Smooth muscle cell (in vitro differentiated cells): ENCODE data around the gene KRTAP10-10. TPM values are rescaled to one million over a fixed set of nuclear protein-coding genes. Genes with fewer than 3 reads are reported as not detected.
"Not testable (repeated sequence)": the region's sequence is repeated elsewhere in the genome, so short reads cannot be mapped to it uniquely, and the experiment has no call there.

ENCODE experiments used
- DNase-seq: peaks from one replicate; lab custom pipeline; 2025; ENCODE audit not compliant: unreplicated experiment; lab: John Stamatoyannopoulos, UW
- H2AFZ ChIP-seq: fragments of 200-600 bp; sonication (generic); 2 replicates; pipeline ENCODE4 v1.6.0; 2016; ENCODE audit warnings: antibody characterized with exemption, low read depth, mild to moderate bottlenecking
- H3F3A ChIP-seq: fragments of 200-600 bp; sonication (generic); 2 replicates; pipeline ENCODE4 v1.6.0; 2017; ENCODE audit warnings: antibody characterized with exemption, low read depth
- H3K27ac ChIP-seq: fragments of 200-600 bp; sonication (generic); 2 replicates; pipeline ENCODE4 v1.5.1; 2016; ENCODE audit warnings: low read depth, mild to moderate bottlenecking
- H3K27me3 ChIP-seq: fragments of 200-600 bp; sonication (generic); 2 replicates; pipeline ENCODE4 v1.6.1; 2016; ENCODE audit warnings: low read depth, mild to moderate bottlenecking
- H3K36me3 ChIP-seq: fragments of 200-600 bp; sonication (generic); 2 replicates; pipeline ENCODE4 v1.5.1; 2016; ENCODE audit warnings: low read depth
- H3K4me1 ChIP-seq: fragments of 200-600 bp; sonication (generic); 2 replicates; pipeline ENCODE4 v1.5.1; 2016; ENCODE audit warnings: low read depth
- H3K4me2 ChIP-seq: fragments of 200-600 bp; sonication (generic); 2 replicates; pipeline ENCODE4 v1.6.0; 2016; ENCODE audit warnings: mild to moderate bottlenecking
- H3K4me3 ChIP-seq: fragments of 200-600 bp; sonication (generic); 2 replicates; pipeline ENCODE4 v1.5.1; 2016; ENCODE audit warnings: mild to moderate bottlenecking
- H3K79me2 ChIP-seq: fragments of 200-600 bp; sonication (generic); 2 replicates; pipeline ENCODE4 v1.6.0; 2016; ENCODE audit warnings: low read depth, mild to moderate bottlenecking
- H3K9ac ChIP-seq: fragments of 200-600 bp; sonication (generic); 2 replicates; pipeline ENCODE4 v1.6.0; 2016; ENCODE audit warnings: low read depth
- H3K9me3 ChIP-seq: fragments of 200-600 bp; sonication (generic); replicated peaks from 2 replicates; pipeline ENCODE4 v1.5.1; 2016; ENCODE audit warnings: low read depth
- H4K20me1 ChIP-seq: fragments of 200-600 bp; sonication (generic); 2 replicates; pipeline ENCODE4 v1.6.0; 2016; ENCODE audit warnings: low read depth
- CTCF ChIP-seq: fragments of 200-600 bp; sonication (generic); IDR thresholded peaks from 2 replicates; pipeline ENCODE4 v1.5.1; 2017; ENCODE audit warnings: borderline replicate concordance, mild to moderate bottlenecking, antibody characterized with exemption; ENCODE audit not compliant: insufficient read depth, poor library complexity, severe bottlenecking
- WGBS: methylation state at CpG from one replicate; pipeline ENCODE4 v1.1.7; 2016; ENCODE audit warnings: low lambda C conversion rate; 5-methylcytosine and 5-hydroxymethylcytosine counted together
- polyA plus RNA-seq: library from polyadenylated mRNA; unstranded; fragments of >200 nt; fragmentation: Nextera tagmentation; extraction: Ambion mirVana; gene quantifications from 2 replicates; pipeline ENCODE4 v1.2.1, GENCODE V29; 2016
- total RNA-seq: library from RNA; depleted of rRNA; stranded (reverse); fragments of >200 nt; gene quantifications from 2 replicates; pipeline ENCODE4 v1.2.3, GENCODE V29; 2014

The KRTAP10-10 gene
- total and polyA plus RNA-seq, 2 experiments from 2014 or later = not detected

GRCh38 chr21:44596068-44596725 is 41.0 kb upstream of the KRTAP10-10 start:
- H3K27me3 ChIP-seq = no peaks in the 10 kb centered on the region
- WGBS = 86% methylated on average over 9 of the region's 9 CpGs
- peaks cover 3% of the 10 kb centered on the region for H3F3A ChIP-seq
- H3K9ac ChIP-seq = no peak overlapping the region
- H4K20me1 ChIP-seq = no peaks in the 10 kb centered on the region
- no peak overlapping the region for H2AFZ ChIP-seq
- DNase-seq = no peak
- no peak overlapping the region for H3K27ac ChIP-seq
- H3K9me3 ChIP-seq = no peaks in the 10 kb centered on the region
- no peak overlapping the region for H3K4me3 ChIP-seq
- TF ChIP-seq CTCF = no peak
- H3K36me3 ChIP-seq = no peaks in the 10 kb centered on the region
- peaks cover 19% of the 10 kb centered on the region for H3K4me1 ChIP-seq
- no peaks in the 10 kb centered on the region for H3K79me2 ChIP-seq
- no peak overlapping the region for H3K4me2 ChIP-seq

GRCh38 chr21:44598061-44598460 is 39.1 kb upstream of the KRTAP10-10 start:
- Histone ChIP-seq H3K9me3 (no peaks in the 10 kb centered on the region), H3K79me2 (no peaks in the 10 kb centered on the region), H3K4me1 (peaks cover 17% of the 10 kb centered on the region), H3K9ac (no peak overlapping the region), H4K20me1 (no peaks in the 10 kb centered on the region), H3K4me2 (no peak overlapping the region), H3K27ac (no peak overlapping the region), H3K4me3 (no peak overlapping the region), H3K27me3 (no peaks in the 10 kb centered on the region), H2AFZ (peak overlapping the region; percentile 59), H3K36me3 (no peaks in the 10 kb centered on the region), H3F3A (peaks cover 3% of the 10 kb centered on the region)
- TF ChIP-seq CTCF = no peak
- WGBS = 57% methylated on average over 11 of the region's 11 CpGs
- no peak for DNase-seq

GRCh38 chr21:44599264-44600029 is 37.7 kb upstream of the KRTAP10-10 start:
- WGBS = 88% methylated on average over 8 of the region's 8 CpGs
- H3K27ac ChIP-seq = no peak overlapping the region
- peaks cover 3% of the 10 kb centered on the region for H3F3A ChIP-seq
- no peaks in the 10 kb centered on the region for H3K36me3 ChIP-seq
- no peaks in the 10 kb centered on the region for H3K9me3 ChIP-seq
- no peak overlapping the region for H3K4me2 ChIP-seq
- H2AFZ ChIP-seq = no peak overlapping the region
- no peaks in the 10 kb centered on the region for H3K27me3 ChIP-seq
- H3K79me2 ChIP-seq = no peaks in the 10 kb centered on the region
- TF ChIP-seq CTCF = no peak
- peaks cover 13% of the 10 kb centered on the region for H3K4me1 ChIP-seq
- no peak overlapping the region for H3K4me3 ChIP-seq
- H3K9ac ChIP-seq = no peak overlapping the region
- no peaks in the 10 kb centered on the region for H4K20me1 ChIP-seq
- DNase-seq = no peak

GRCh38 chr21:44600118-44600978 is 36.8 kb upstream of the KRTAP10-10 start, which contains the start of gene KRTAP10-7:
Gene KRTAP10-7, plus strand, starts transcription at chr21:44600597. Its CDS starts 25 bp downstream, at chr21:44600622.
- not testable (repeated sequence) for H3K27me3 ChIP-seq, H3K9ac ChIP-seq, H4K20me1 ChIP-seq, H3K4me2 ChIP-seq, H3K9me3 ChIP-seq, H3K79me2 ChIP-seq, H3F3A ChIP-seq, H3K27ac ChIP-seq, DNase-seq, H3K36me3 ChIP-seq, H3K4me3 ChIP-seq, H2AFZ ChIP-seq
- WGBS = 95% methylated on average over 23 of the region's 23 CpGs
- peaks cover 13% of the 10 kb centered on the region for H3K4me1 ChIP-seq

GRCh38 chr21:44601091-44601490 is 36.1 kb upstream of the KRTAP10-10 start:
- not testable (repeated sequence) for DNase-seq, H3F3A ChIP-seq, H3K9me3 ChIP-seq, H2AFZ ChIP-seq, H3K4me2 ChIP-seq, H3K27ac ChIP-seq, H3K4me3 ChIP-seq, H3K36me3 ChIP-seq, H4K20me1 ChIP-seq, H3K27me3 ChIP-seq, H3K9ac ChIP-seq, H3K79me2 ChIP-seq
- peaks cover 13% of the 10 kb centered on the region for H3K4me1 ChIP-seq
- WGBS = 92% methylated on average over 6 of the region's 10 CpGs
